Activated CD4-positive, alpha-beta T cell treated with anti-CD3 and anti-CD28 coated beads for 4 hours (primary cell): Measurements from ENCODE around the gene VGF.
"Not testable (repeated sequence)": the region's sequence is repeated elsewhere in the genome, so short reads cannot be mapped to it uniquely, and the experiment has no call there.

Source experiments
- DNase-seq, 2 donors: peaks; one replicate each; pipeline ENCODE4 v3.0.0-alpha.2; 2020

VGF gene

DNA sequence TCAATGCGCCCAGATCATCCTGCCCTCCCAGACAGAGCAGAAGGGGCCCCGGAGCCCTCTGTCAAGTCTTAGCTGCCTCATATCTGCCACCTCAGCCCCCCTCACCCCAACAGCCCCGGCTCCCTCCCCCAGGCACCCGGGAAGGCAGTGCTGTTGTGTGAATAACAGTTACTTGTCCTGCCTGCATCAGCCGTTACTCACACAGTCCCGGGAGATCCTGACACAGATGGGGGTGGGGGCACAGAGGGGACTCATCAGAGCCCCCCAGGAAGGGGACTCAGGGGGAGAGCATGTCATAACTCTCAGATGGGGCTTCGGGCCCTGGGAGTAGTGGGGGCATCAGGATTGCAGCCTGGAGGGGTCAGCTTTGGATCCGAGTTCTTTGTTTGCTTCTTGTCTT lies 50.9 kb downstream of the VGF start:
- DNase-seq = no peak

DNA sequence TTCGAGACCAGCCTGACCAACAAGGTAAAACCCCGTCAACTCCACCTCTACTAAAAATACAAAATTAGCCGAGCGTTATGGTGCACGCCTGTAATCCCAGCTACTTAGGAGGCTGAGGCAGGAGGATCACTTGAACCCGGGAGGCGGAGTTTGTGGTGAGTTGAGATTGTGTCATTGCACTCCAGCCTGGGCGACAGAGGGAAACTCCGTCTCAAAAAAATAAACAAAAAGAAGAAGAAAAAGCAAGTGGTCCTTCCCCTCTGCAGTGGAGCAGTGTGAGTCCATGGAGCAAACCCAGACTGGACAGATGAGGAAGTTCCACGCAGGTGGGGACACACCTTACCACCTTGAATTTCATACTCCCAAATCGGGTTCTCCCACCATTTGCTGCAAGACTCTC lies 51.5 kb downstream of the VGF start:
- no peak for DNase-seq

DNA sequence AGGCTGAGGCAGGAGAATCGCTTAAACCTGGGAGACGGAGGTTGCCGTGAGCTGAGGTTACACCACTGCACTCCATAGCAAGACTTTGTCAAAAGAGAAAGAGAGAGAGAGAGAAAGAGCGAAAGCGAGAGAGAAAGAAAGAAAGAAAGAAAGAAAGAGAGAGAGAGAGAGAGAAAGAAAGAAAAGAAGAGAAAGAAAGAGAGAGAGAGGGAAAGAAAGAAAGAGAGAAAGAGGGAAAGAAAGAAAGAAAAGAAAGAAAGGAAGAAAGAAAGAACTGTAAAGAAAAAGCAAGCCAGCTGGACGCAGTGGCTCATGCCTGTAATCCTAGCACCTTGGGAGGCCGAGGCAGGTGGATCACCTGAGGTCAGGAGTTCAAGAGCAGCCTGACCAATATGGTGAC lies 52.2 kb downstream of the VGF start:
- DNase-seq = not testable (repeated sequence)
